K562 (cell line): ENCODE data around the gene RAB14. TPM values are rescaled to one million over a fixed set of nuclear protein-coding genes. Genes with fewer than 3 reads are reported as not detected.

Experiments
- BCOR ChIP-seq: fragments of 450-650 bp; IDR thresholded peaks from 2 replicates; pipeline ENCODE4 v1.6.1; 2016
- CBX3 ChIP-seq, 2 experiments: IDR thresholded peaks; 1 replicate in 1 of 2; 2 replicates in 1 of 2; pipeline ENCODE4 v1.6.1; 2012; ENCODE audit warnings: inconsistent platforms in 2 of 2, low read length in 2 of 2, borderline replicate concordance in 1 of 2, control low read depth in 1 of 2
- CBX5 ChIP-seq: IDR thresholded peaks from 2 replicates; pipeline ENCODE4 v1.6.1; 2014; ENCODE audit warnings: low read depth, borderline replicate concordance
- CTBP1 ChIP-seq: fragments of 450-650 bp; IDR thresholded peaks from 2 replicates; pipeline ENCODE4 v1.6.1; 2016; ENCODE audit warnings: borderline replicate concordance
- ESRRA ChIP-seq: fragments of 450-650 bp; IDR thresholded peaks from 2 replicates; pipeline ENCODE4 v1.6.1; 2014; ENCODE audit warnings: low read depth, mild to moderate bottlenecking, moderate library complexity, borderline replicate concordance
- GATAD2B ChIP-seq: fragments of 450-650 bp; IDR thresholded peaks from 2 replicates; pipeline ENCODE4 v1.6.1; 2017; ENCODE audit warnings: mild to moderate bottlenecking, borderline replicate concordance
- KDM1A ChIP-seq, 2 experiments: fragments of 450-650 bp; IDR thresholded peaks; 2 replicates each; pipeline ENCODE4 v1.6.1; 2016; ENCODE audit warnings: mild to moderate bottlenecking in 2 of 2
- LEF1 ChIP-seq: fragments of 450-650 bp; IDR thresholded peaks from 2 replicates; pipeline ENCODE4 v1.6.1; 2016; ENCODE audit warnings: mild to moderate bottlenecking
- MYNN ChIP-seq, 2 experiments: sonication (generic); formaldehyde crosslinking in 1 of 2; IDR thresholded peaks; 2 replicates each; pipeline versions ENCODE4 v1.5.0 to v1.6.1; 2016 to 2020; ENCODE audit warnings: antibody characterized with exemption in 1 of 2, missing genetic modification reagents in 1 of 2
- NRF1 ChIP-seq, 2 experiments: fragments of 450-650 bp; IDR thresholded peaks in 1 of 2; conservative IDR thresholded peaks in 1 of 2; 2 replicates each; pipeline ENCODE4 v1.6.1; 2014; ENCODE audit warnings: mild to moderate bottlenecking in 2 of 2
- PML ChIP-seq: IDR thresholded peaks from 2 replicates; pipeline ENCODE4 v1.6.1; 2012; ENCODE audit warnings: low read length, inconsistent platforms
- RNF2 ChIP-seq: sonication (generic); IDR thresholded peaks from 2 replicates; pipeline ENCODE4 v1.6.1; 2016
- SMAD4 ChIP-seq: fragments of 250-450 bp; sonication (Bioruptor Pico); conservative IDR thresholded peaks from 2 replicates; pipeline ENCODE4 v1.8.0; 2021; ENCODE audit warnings: inconsistent platforms, mild to moderate bottlenecking, moderate library complexity
- SOX6 ChIP-seq: fragments of 450-650 bp; IDR thresholded peaks from 2 replicates; pipeline ENCODE4 v1.6.1; 2014; ENCODE audit warnings: mild to moderate bottlenecking
- SPI1 ChIP-seq: IDR thresholded peaks from 2 replicates; pipeline ENCODE4 v1.6.1; 2011; ENCODE audit warnings: low read depth, low read length, control low read depth, borderline replicate concordance
- TCF7L2 ChIP-seq: fragments of 150-350 bp; IDR thresholded peaks from 2 replicates; pipeline ENCODE4 v1.6.1; 2016; ENCODE audit warnings: low read depth, mild to moderate bottlenecking, low read length, moderate library complexity
- polyA plus RNA-seq, 8 experiments: library from polyadenylated mRNA; depleted of rRNA in 4 of 8; stranded (reverse) in 5 of 8; unstranded in 3 of 8; fragments of >200 nt; fragmentation: Nextera tagmentation in 2 of 8; fragmentation: Illumina TruSeq in 1 of 8; extraction: Ambion mirVana in 2 of 8; extraction: Trizol in 1 of 8; gene quantifications; 2 replicates each; pipeline versions ENCODE4 v1.2.1 to v1.2.3, GENCODE V29; 2011 to 2014; ENCODE audit warnings: inconsistent platforms in 1 of 8, missing spikeins in 1 of 8
- total RNA-seq, 7 experiments: library from RNA; depleted of rRNA in 6 of 7; stranded (reverse); fragments of >200 nt in 6 of 7; fragmentation: Illumina TruSeq in 2 of 7; extraction: Trizol in 2 of 7; gene quantifications; 2 replicates each; pipeline versions ENCODE4 v1.2.1 to v1.2.3, GENCODE V29; 2011 to 2021; ENCODE audit warnings: low replicate concordance in 1 of 7
- TF ChIP-seq, protein P1 (sequence below): fragments of 250-450 bp; sonication (Bioruptor Pico); IDR thresholded peaks from 2 replicates; pipeline ENCODE4 v1.5.0; 2021
- TF ChIP-seq, protein P2 (sequence below), 2 experiments: fragments of 450-650 bp; formaldehyde crosslinking in 1 of 2; IDR thresholded peaks; 2 replicates each; pipeline versions ENCODE4 v1.4.0 to v1.6.1; 2014 to 2020; ENCODE audit warnings: mild to moderate bottlenecking in 2 of 2, borderline replicate concordance in 1 of 2, low read depth in 1 of 2
- TF ChIP-seq, protein P3 (sequence below): fragments of 450-650 bp; IDR thresholded peaks from 2 replicates; pipeline ENCODE4 v1.6.1; 2016; ENCODE audit warnings: low read depth, mild to moderate bottlenecking, moderate library complexity
- TF ChIP-seq, protein P4 (sequence below): sonication (generic); formaldehyde crosslinking; IDR thresholded peaks from 2 replicates; pipeline ENCODE4 v1.8.0; 2022; ENCODE audit warnings: missing genetic modification reagents, mild to moderate bottlenecking, moderate library complexity, borderline replicate concordance

Gene RAB14
- total and polyA plus RNA-seq, 9 of the 15 experiments (the other 6 are each of a cell fraction or from before 2014, with no cell fraction given), result 10.3 to 41.8 (median 20.9) TPM

DNA sequence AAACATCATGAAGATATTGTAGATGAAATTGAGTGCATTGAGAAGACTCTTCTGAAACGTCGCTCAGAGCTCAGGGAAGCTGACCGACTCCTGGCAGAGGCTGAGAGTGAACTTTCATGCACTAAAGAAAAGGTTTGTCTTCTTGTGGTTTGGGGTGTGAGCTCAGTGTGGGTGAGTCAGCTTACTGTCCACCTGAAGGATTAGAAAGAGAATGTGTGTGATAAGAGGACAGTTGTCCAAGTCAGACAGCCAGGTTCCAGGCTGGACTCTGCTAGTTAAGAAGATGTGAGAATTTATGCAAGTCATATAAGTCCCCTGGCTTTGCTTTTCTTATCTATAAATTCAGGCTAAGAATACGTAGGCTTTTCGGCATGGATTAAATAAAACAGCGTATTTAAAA, 46.9 kb downstream of the RAB14 start (continued):
- TF ChIP-seq, protein P1, sequence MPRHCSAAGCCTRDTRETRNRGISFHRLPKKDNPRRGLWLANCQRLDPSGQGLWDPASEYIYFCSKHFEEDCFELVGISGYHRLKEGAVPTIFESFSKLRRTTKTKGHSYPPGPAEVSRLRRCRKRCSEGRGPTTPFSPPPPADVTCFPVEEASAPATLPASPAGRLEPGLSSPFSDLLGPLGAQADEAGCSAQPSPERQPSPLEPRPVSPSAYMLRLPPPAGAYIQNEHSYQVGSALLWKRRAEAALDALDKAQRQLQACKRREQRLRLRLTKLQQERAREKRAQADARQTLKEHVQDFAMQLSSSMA (CRISPR knock-in tag), result no peak
- TF ChIP-seq BCOR, result no peak
- TF ChIP-seq LEF1, result 0 out of 2 replicates have a peak, but pooled peaks have one; percentile 64
- TF ChIP-seq SOX6, result peak; percentile 98
- TF ChIP-seq, protein P2, sequence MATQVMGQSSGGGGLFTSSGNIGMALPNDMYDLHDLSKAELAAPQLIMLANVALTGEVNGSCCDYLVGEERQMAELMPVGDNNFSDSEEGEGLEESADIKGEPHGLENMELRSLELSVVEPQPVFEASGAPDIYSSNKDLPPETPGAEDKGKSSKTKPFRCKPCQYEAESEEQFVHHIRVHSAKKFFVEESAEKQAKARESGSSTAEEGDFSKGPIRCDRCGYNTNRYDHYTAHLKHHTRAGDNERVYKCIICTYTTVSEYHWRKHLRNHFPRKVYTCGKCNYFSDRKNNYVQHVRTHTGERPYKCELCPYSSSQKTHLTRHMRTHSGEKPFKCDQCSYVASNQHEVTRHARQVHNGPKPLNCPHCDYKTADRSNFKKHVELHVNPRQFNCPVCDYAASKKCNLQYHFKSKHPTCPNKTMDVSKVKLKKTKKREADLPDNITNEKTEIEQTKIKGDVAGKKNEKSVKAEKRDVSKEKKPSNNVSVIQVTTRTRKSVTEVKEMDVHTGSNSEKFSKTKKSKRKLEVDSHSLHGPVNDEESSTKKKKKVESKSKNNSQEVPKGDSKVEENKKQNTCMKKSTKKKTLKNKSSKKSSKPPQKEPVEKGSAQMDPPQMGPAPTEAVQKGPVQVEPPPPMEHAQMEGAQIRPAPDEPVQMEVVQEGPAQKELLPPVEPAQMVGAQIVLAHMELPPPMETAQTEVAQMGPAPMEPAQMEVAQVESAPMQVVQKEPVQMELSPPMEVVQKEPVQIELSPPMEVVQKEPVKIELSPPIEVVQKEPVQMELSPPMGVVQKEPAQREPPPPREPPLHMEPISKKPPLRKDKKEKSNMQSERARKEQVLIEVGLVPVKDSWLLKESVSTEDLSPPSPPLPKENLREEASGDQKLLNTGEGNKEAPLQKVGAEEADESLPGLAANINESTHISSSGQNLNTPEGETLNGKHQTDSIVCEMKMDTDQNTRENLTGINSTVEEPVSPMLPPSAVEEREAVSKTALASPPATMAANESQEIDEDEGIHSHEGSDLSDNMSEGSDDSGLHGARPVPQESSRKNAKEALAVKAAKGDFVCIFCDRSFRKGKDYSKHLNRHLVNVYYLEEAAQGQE (IDR thresholded peaks at IDR 0.05; ENCODE audit: borderline replicate concordance), result peak; percentile 60
- TF ChIP-seq, protein P2 (CRISPR knock-in tag; IDR thresholded peaks at IDR 0.05; ENCODE audit: low read depth), result no peak
- no peak for TF ChIP-seq NRF1 (conservative IDR thresholded peaks at IDR 0.05 in 1 of 2, IDR thresholded peaks at IDR 0.05 in 1 of 2)
- TF ChIP-seq CBX5, result 0 out of 2 replicates have a peak, but pooled peaks have one; percentile 13
- peak; percentile 75; the same call in 1 of the 2 replicates for TF ChIP-seq PML
- TF ChIP-seq RNF2, result 0 out of 2 replicates have a peak, but pooled peaks have one; percentile 39
- TF ChIP-seq ESRRA, result peak; percentile 80; the same call in 1 of the 2 replicates
- 0 out of 2 replicates have a peak, but pooled peaks have one; percentile 15 for TF ChIP-seq MYNN (IDR thresholded peaks at IDR 0.05)
- TF ChIP-seq MYNN (CRISPR knock-in tag; IDR thresholded peaks at IDR 0.05), result no peak
- 0 out of 2 replicates have a peak, but pooled peaks have one; percentile 22 for TF ChIP-seq SMAD4 (CRISPR knock-in tag)
- no peak for TF ChIP-seq SPI1
- TF ChIP-seq, protein P3, sequence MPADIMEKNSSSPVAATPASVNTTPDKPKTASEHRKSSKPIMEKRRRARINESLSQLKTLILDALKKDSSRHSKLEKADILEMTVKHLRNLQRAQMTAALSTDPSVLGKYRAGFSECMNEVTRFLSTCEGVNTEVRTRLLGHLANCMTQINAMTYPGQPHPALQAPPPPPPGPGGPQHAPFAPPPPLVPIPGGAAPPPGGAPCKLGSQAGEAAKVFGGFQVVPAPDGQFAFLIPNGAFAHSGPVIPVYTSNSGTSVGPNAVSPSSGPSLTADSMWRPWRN, result 0 out of 2 replicates have a peak, but pooled peaks have one; percentile 28
- TF ChIP-seq TCF7L2, result peak; percentile 50; the same call in 1 of the 2 replicates
- TF ChIP-seq CBX3 (IDR thresholded peaks at IDR 0.05; ENCODE audit: borderline replicate concordance in 1 of 2, low read length in 2 of 2), result peak in 1 of 2 experiments; percentile 87; a peak in 2 of 3 replicates
- peak; percentile 93 to 96 for TF ChIP-seq KDM1A (IDR thresholded peaks at IDR 0.05)
- TF ChIP-seq, protein P4, sequence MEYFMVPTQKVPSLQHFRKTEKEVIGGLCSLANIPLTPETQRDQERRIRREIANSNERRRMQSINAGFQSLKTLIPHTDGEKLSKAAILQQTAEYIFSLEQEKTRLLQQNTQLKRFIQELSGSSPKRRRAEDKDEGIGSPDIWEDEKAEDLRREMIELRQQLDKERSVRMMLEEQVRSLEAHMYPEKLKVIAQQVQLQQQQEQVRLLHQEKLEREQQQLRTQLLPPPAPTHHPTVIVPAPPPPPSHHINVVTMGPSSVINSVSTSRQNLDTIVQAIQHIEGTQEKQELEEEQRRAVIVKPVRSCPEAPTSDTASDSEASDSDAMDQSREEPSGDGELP (CRISPR knock-in tag), result peak; percentile 21; the same call in 1 of the 2 replicates
- peak; percentile 84 for TF ChIP-seq GATAD2B
- peak; percentile 96 for TF ChIP-seq CTBP1
